Midbrain (tissue), 1 donor: ENCODE measurements around the gene KRTAP4-6.
"Not testable (repeated sequence)": the region's sequence is repeated elsewhere in the genome, so short reads cannot be mapped to it uniquely, and the experiment has no call there.

Source experiments
- DNase-seq: peaks from one replicate; lab custom pipeline; 2025; lab: John Stamatoyannopoulos, UW

The KRTAP4-6 gene

GRCh38 chr17:41107941-41108450 is 32.3 kb downstream of the KRTAP4-6 start:
- no peak for DNase-seq

- not testable (repeated sequence) for DNase-seq
Observed at GRCh38 chr17:41105347-41105746, 35.0 kb downstream of the KRTAP4-6 start, which contains the start of gene KRTAP4-9. Gene KRTAP4-9, plus strand, starts transcription at chr17:41105389. Its CDS starts 0 bp downstream, at chr17:41105389.

DNA sequence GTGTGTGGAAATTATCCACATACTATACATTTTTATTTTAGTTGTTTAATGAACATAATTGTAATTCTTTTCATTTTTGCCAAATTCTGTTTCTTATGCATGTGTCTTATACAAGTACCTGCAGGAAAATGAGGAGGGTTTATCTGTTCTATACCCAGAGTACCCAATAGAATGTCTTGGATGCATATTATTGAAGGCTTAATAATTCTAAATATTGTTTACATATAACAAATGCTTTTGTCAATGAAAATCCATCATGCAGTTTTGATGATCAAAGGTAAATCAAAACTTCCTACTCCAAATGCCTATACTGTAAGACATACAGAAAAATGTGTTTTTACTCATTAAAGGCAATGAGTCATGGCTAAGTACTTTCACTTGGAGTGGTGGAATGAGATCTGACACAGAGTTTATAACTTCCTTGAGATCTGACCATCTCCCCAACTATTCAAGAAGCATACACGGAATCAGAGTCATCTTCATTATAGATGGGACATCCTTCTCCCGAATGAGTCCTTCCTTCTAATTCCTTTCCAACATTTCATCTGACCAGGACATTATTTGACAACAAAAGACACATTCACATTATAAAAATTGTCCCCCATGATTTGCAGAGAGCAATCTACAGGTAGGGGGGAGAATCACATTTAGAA is 35.8 kb downstream of the KRTAP4-6 start:
- DNase-seq: not testable (repeated sequence)

DNA sequence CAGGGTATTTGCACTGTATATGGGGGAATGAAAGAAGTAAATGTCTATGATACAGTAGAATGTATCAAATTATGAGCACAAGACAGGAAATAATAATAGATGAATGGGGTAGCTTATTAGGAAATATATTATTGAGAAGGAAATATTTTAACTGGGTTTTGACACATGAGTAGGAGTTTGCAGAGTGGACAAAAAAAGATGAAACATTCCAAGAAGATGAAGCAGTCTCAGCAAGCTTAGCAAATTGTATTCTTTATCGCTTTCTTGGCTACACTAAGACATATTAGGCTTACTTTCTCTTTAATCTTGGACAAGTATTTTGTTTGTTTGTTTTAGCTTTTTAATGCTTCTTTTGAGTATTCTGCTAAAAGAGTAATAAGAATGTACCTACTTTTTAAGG is 36.4 kb downstream of the KRTAP4-6 start:
- DNase-seq: no peak

GRCh38 chr17:41101586-41102259 is 38.6 kb downstream of the KRTAP4-6 start, which contains the start of gene KRTAP4-16:
Gene KRTAP4-16, minus strand, starts transcription at chr17:41102209. Its CDS starts 0 bp downstream, at chr17:41102209.
- DNase-seq: no peak

GRCh38 chr17:41099682-41100480 is 40.5 kb downstream of the KRTAP4-6 start:
- not testable (repeated sequence) for DNase-seq

GRCh38 chr17:41098481-41098880 is 41.9 kb downstream of the KRTAP4-6 start:
- no peak for DNase-seq

GRCh38 chr17:41098042-41098441 is 42.3 kb downstream of the KRTAP4-6 start, which contains the start of gene KRTAP4-8:
Gene KRTAP4-8, minus strand, starts transcription at chr17:41098142. Its CDS starts 58 bp downstream, at chr17:41098084.
- no peak for DNase-seq

GRCh38 chr17:41096055-41096454 is 44.3 kb downstream of the KRTAP4-6 start:
- DNase-seq: no peak
